ENCODE measurements around the gene MRPL4. TPM values are rescaled to one million over a fixed set of nuclear protein-coding genes. Genes with fewer than 3 reads are reported as not detected.

Gene MRPL4
- total and polyA plus RNA-seq, 2 experiments from 2014 or later: 40.1 to 51.4 TPM

DNA sequence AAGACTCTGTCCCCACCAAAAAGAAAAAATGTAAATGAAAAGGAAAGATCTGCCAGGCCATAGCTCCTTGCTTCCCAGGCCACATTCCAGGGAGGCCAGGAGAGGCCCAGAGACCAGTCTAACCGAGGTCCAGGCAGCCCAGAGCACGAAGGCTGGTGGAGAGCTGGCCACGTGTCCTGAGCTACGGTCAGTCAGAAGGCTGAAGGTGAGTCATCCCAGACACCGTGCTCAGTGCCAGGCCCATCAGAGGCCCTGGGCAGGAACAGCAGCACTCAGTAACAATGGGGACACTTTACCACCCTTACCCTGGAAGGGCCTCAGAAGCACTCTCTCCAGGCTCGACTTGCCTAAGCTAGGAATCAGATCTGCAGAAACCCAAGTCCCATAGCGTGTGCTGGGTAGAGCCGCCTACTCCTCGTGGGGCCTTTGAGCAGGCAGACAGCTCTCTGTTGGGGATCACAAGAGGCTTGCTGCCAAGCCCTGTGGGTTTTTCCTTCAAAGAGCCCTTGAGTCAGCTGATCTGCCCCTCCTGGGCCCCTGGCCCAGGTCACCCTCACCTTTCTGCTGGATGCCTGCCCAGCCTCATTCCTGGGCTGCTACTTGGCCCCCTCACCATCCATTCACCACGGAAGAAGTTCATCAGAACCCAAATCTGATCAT lies 45.7 kb upstream of the MRPL4 start:
- TF ChIP-seq, protein P1, sequence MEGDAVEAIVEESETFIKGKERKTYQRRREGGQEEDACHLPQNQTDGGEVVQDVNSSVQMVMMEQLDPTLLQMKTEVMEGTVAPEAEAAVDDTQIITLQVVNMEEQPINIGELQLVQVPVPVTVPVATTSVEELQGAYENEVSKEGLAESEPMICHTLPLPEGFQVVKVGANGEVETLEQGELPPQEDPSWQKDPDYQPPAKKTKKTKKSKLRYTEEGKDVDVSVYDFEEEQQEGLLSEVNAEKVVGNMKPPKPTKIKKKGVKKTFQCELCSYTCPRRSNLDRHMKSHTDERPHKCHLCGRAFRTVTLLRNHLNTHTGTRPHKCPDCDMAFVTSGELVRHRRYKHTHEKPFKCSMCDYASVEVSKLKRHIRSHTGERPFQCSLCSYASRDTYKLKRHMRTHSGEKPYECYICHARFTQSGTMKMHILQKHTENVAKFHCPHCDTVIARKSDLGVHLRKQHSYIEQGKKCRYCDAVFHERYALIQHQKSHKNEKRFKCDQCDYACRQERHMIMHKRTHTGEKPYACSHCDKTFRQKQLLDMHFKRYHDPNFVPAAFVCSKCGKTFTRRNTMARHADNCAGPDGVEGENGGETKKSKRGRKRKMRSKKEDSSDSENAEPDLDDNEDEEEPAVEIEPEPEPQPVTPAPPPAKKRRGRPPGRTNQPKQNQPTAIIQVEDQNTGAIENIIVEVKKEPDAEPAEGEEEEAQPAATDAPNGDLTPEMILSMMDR (IDR thresholded peaks at IDR 0.05; ENCODE audit: poor library complexity): no peak
- TF ChIP-seq EZH2 (IDR thresholded peaks at IDR 0.05; ENCODE audit: borderline replicate concordance) (no peak), EZH2phosphoT487 (IDR thresholded peaks at IDR 0.05; ENCODE audit: low read depth, severe bottlenecking, unreplicated experiment) (no peak)
- H3K79me2 ChIP-seq: no peaks in the 10 kb centered on the region
- no peaks in the 10 kb centered on the region for H3K27me3 ChIP-seq
- H3K4me3 ChIP-seq: no peak overlapping the region
- H2AFZ ChIP-seq: no peak overlapping the region
- no peak overlapping the region for H3K27ac ChIP-seq
- H3K9me2 ChIP-seq (replicated peaks; ENCODE audit: insufficient read depth): no peaks in the 10 kb centered on the region
- H3K9me3 ChIP-seq (ENCODE audit: low read depth): no peaks in the 10 kb centered on the region
- no peak overlapping the region for H3K4me2 ChIP-seq
- peaks cover 3% of the 10 kb centered on the region for H3K4me1 ChIP-seq (ENCODE audit: insufficient read depth)
- DNase-seq (ENCODE audit: low spot score): peak; percentile 49
- H3K36me3 ChIP-seq (replicated peaks; ENCODE audit: insufficient read depth, low read depth): no peaks in the 10 kb centered on the region
- H4K20me1 ChIP-seq (ENCODE audit: insufficient read depth, poor library complexity, severe bottlenecking): no peaks in the 10 kb centered on the region
- 72% methylated on average over 9 of the region's 10 CpGs for WGBS (ENCODE audit: low lambda C conversion rate, missing lambda C conversion rate)

DNA sequence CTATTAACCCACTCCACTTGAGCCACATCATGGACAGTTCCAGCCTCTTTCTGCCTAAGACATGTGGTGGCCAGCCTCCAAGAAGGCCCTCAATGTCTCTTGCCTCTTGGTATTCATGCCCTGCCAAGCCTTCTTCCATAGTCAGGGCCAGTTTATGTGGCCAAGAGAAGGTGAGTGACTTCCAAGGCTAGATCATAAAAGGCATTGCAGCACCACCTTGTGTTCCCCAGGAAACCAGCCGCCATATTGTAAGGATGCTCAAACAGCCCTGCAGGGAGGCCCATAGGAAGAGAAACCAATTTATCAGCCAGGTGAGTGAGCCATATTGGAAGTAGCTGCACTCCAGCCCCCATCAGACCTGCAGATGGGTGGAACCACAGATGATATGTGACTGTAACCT lies 45.0 kb upstream of the MRPL4 start:
- Histone ChIP-seq H3K4me2 (no peak overlapping the region), H4K20me1 (ENCODE audit: insufficient read depth, poor library complexity, severe bottlenecking) (no peaks in the 10 kb centered on the region), H3K79me2 (no peaks in the 10 kb centered on the region), H3K4me3 (no peak overlapping the region), H3K27me3 (no peaks in the 10 kb centered on the region), H3K27ac (no peak overlapping the region), H2AFZ (no peak overlapping the region), H3K9me2 (replicated peaks; ENCODE audit: insufficient read depth) (no peaks in the 10 kb centered on the region), H3K4me1 (ENCODE audit: insufficient read depth) (peaks cover 3% of the 10 kb centered on the region), H3K9me3 (ENCODE audit: low read depth) (no peaks in the 10 kb centered on the region), H3K36me3 (replicated peaks; ENCODE audit: insufficient read depth, low read depth) (no peaks in the 10 kb centered on the region)
- TF ChIP-seq, protein P1 (IDR thresholded peaks at IDR 0.05; ENCODE audit: poor library complexity): no peak
- TF ChIP-seq EZH2phosphoT487 (IDR thresholded peaks at IDR 0.05; ENCODE audit: low read depth, severe bottlenecking, unreplicated experiment) (no peak), EZH2 (IDR thresholded peaks at IDR 0.05; ENCODE audit: borderline replicate concordance) (no peak)
- 95% methylated on average over 1 of the region's 1 CpG for WGBS (ENCODE audit: low lambda C conversion rate, missing lambda C conversion rate)
- no peak for DNase-seq (ENCODE audit: low spot score)

DNA sequence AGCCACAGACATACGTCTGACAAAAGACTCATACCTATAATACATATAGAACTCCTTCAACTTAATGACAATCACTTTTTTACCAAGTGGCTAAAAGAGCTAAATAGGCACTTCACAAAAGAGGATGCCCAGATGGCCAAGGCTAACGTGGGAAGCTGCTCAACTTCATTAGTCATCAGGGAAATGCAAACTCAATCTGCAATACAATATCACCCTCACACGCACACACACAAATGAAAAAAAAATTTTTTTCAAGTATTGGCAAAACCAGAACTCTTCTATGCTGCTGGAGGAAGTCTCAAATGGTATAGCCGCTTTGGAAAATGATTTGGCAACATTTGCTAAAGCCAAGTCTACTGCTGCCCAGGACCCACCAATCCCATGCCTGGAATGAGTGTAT lies 42.7 kb upstream of the MRPL4 start:
- 78% methylated on average over 4 of the region's 4 CpGs for WGBS (ENCODE audit: low lambda C conversion rate, missing lambda C conversion rate)
- H3K4me2 ChIP-seq: no peak overlapping the region

More for the DNA sequence above, 42.7 kb upstream of the MRPL4 start:
- no peaks in the 10 kb centered on the region for H3K27me3 ChIP-seq
- H4K20me1 ChIP-seq (ENCODE audit: insufficient read depth, poor library complexity, severe bottlenecking): no peaks in the 10 kb centered on the region
- TF ChIP-seq EZH2 (IDR thresholded peaks at IDR 0.05; ENCODE audit: borderline replicate concordance): no peak
- TF ChIP-seq, protein P1 (IDR thresholded peaks at IDR 0.05; ENCODE audit: poor library complexity): no peak
- no peak for TF ChIP-seq EZH2phosphoT487 (IDR thresholded peaks at IDR 0.05; ENCODE audit: low read depth, severe bottlenecking, unreplicated experiment)
- no peaks in the 10 kb centered on the region for H3K36me3 ChIP-seq (replicated peaks; ENCODE audit: insufficient read depth, low read depth)
- no peak overlapping the region for H3K27ac ChIP-seq
- DNase-seq (ENCODE audit: low spot score): no peak
- H2AFZ ChIP-seq: no peak overlapping the region
- peaks cover 3% of the 10 kb centered on the region for H3K4me1 ChIP-seq (ENCODE audit: insufficient read depth)
- no peaks in the 10 kb centered on the region for H3K79me2 ChIP-seq
- no peak overlapping the region for H3K4me3 ChIP-seq
- no peaks in the 10 kb centered on the region for H3K9me3 ChIP-seq (ENCODE audit: low read depth)
- no peaks in the 10 kb centered on the region for H3K9me2 ChIP-seq (replicated peaks; ENCODE audit: insufficient read depth)

Measured in hepatocyte (in vitro differentiated cells).